Common myeloid progenitor, CD34-positive (primary cell): ENCODE data around the gene KREMEN2.

ENCODE experiments used
- CTCF ChIA-PET: fragments of 350-600 bp; sonication (Branson Sonifier 250); formaldehyde crosslinking; loops from one replicate; lab custom pipeline; 2021; ENCODE audit warnings: antibody characterized with exemption; lab: Charles Lee
- POLR2A ChIA-PET: fragments of 350-600 bp; sonication (Branson Sonifier 250); formaldehyde crosslinking; loops from one replicate; lab custom pipeline; 2021; ENCODE audit warnings: antibody characterized with exemption; lab: Charles Lee
- DNase-seq, 3 donors: peaks; one replicate each; pipeline versions ENCODE4 v3.0.0 to v3.0.0-alpha.2; 2013
- H3K27ac ChIP-seq, 2 experiments: 1 replicate in 1 of 2; 2 replicates in 1 of 2; pipeline ENCODE4 v1.7.0; 2013; ENCODE audit warnings: inconsistent platforms in 2 of 2, low read length in 2 of 2, mild to moderate bottlenecking in 2 of 2, low read depth in 1 of 2, moderate library complexity in 1 of 2; ENCODE audit not compliant: severe bottlenecking in 2 of 2, insufficient read depth in 1 of 2, poor library complexity in 1 of 2
- H3K27me3 ChIP-seq, 5 experiments: replicated peaks in 2 of 5; 1 replicate in 3 of 5; 2 replicates in 2 of 5; pipeline versions ENCODE4 v1.6.1 to v1.7.0; 2013; ENCODE audit warnings: low read length in 4 of 5, mild to moderate bottlenecking in 2 of 5, moderate library complexity in 2 of 5, inconsistent platforms in 1 of 5; ENCODE audit not compliant: insufficient read depth in 5 of 5, control insufficient read depth in 4 of 5
- H3K36me3 ChIP-seq, 4 experiments: 1 replicate in 2 of 4; 2 replicates in 2 of 4; pipeline versions ENCODE4 v1.6.1 to v1.7.0; 2013; ENCODE audit warnings: low read length in 3 of 4, control low read depth in 1 of 4, mild to moderate bottlenecking in 1 of 4; ENCODE audit not compliant: control insufficient read depth in 4 of 4, insufficient read depth in 4 of 4
- H3K4me1 ChIP-seq, 4 experiments: 1 replicate in 3 of 4; 2 replicates in 1 of 4; pipeline versions ENCODE4 v1.6.1 to v1.7.1; 2013; ENCODE audit warnings: low read length in 3 of 4, mild to moderate bottlenecking in 3 of 4, control low read depth in 1 of 4, inconsistent platforms in 1 of 4, moderate library complexity in 1 of 4; ENCODE audit not compliant: control insufficient read depth in 4 of 4, insufficient read depth in 4 of 4; ENCODE audit errors: control extremely low read depth in 1 of 4
- H3K4me3 ChIP-seq, 7 experiments: 1 replicate in 4 of 7; 2 replicates in 3 of 7; pipeline versions ENCODE4 v1.5.1 to v1.7.0; 2013; ENCODE audit warnings: mild to moderate bottlenecking in 7 of 7, low read length in 6 of 7, moderate library complexity in 6 of 7, inconsistent platforms in 2 of 7, low read depth in 2 of 7, control low read depth in 1 of 7; ENCODE audit not compliant: insufficient read depth in 4 of 7, control insufficient read depth in 1 of 7; ENCODE audit errors: extremely low read depth in 1 of 7
- H3K9me3 ChIP-seq, 5 experiments: 1 replicate in 4 of 5; 2 replicates in 1 of 5; pipeline versions ENCODE4 v1.6.1 to v1.7.1; 2013; ENCODE audit warnings: low read length in 4 of 5, mild to moderate bottlenecking in 2 of 5, inconsistent platforms in 1 of 5, low read depth in 1 of 5, moderate library complexity in 1 of 5; ENCODE audit not compliant: control insufficient read depth in 4 of 5, insufficient read depth in 2 of 5; ENCODE audit errors: control extremely low read depth in 1 of 5
- WGBS: methylation state at CpG from one replicate; pipeline ENCODE4 v1.1.5; 2013; ENCODE audit not compliant: insufficient coverage; 5-methylcytosine and 5-hydroxymethylcytosine counted together

KREMEN2 gene

DNA sequence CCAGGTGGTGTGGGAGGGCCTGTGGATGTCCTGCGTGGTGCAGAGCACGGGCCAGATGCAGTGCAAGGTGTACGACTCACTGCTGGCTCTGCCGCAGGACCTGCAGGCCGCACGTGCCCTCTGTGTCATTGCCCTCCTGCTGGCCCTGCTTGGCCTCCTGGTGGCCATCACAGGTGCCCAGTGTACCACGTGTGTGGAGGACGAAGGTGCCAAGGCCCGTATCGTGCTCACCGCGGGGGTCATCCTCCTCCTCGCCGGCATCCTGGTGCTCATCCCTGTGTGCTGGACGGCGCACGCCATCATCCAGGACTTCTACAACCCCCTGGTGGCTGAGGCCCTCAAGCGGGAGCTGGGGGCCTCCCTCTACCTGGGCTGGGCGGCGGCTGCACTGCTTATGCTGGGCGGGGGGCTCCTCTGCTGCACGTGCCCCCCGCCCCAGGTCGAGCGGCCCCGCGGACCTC lies 49.4 kb downstream of the KREMEN2 start:
- WGBS = 93% methylated on average over 26 of the region's 27 CpGs
- peaks cover under 1 to 28% (median 25%) of the 10 kb centered on the region in 4 experiments for H3K4me1 ChIP-seq
- no peaks in the 10 kb centered on the region for H3K36me3 ChIP-seq
- H3K27ac ChIP-seq = no peak overlapping the region
- H3K27me3 ChIP-seq = peaks cover 0 to 4% (median 0%) of the 10 kb centered on the region in 5 experiments
- POLR2A ChIA-PET = no interaction called here
- DNase-seq = no peak
- H3K4me3 ChIP-seq = no peak overlapping the region
- H3K9me3 ChIP-seq = no peaks in the 10 kb centered on the region
- CTCF ChIA-PET = interaction anchor here (1.0 to 2.1 kb wide), 3 partner anchors 9 to 15 kb away, joined by 4 to 15 read pairs (median 6); no protein-coding TSS in a partner anchor

- peaks cover 0 to 27% (median 22%) of the 10 kb centered on the region in 4 experiments for H3K4me1 ChIP-seq
- H3K36me3 ChIP-seq = no peaks in the 10 kb centered on the region
- ChIA-PET POLR2A (no interaction called here), CTCF (interaction anchor here (1.0 to 2.1 kb wide), 2 partner anchors 9 to 15 kb away, joined by 4 to 15 read pairs; no protein-coding TSS in a partner anchor)
- no peak overlapping the region for H3K4me3 ChIP-seq
- no peak overlapping the region for H3K27ac ChIP-seq
- peaks cover 0 to 4% (median 0%) of the 10 kb centered on the region in 5 experiments for H3K27me3 ChIP-seq
- H3K9me3 ChIP-seq = no peaks in the 10 kb centered on the region
- DNase-seq = no peak
- 89% methylated on average over 8 of the region's 12 CpGs for WGBS
Measured at GRCh38 chr16:3013998-3014690, 50.1 kb downstream of the KREMEN2 start.

DNA sequence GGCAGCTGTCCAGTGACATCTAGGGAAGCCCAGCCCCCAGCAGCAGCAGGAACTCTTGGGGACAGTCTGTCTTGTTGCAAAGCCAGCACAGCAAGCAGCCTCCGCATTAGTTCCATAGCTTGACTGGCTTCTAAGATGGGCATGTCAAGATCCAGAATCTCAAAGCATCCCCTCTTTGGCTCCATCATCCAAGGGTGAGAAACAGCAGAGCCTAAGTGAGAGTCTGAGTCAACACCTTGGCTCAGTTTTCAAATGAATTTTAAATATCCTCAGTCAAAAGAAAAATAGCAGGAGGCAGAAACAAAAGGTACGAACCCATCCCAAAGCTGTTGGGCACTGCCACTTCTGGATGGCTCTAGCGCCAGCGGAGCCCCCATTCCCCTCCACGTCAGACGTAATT lies 50.9 kb downstream of the KREMEN2 start:
- Histone ChIP-seq H3K4me1 (peaks cover 0 to 29% (median 22%) of the 10 kb centered on the region in 4 experiments), H3K36me3 (no peaks in the 10 kb centered on the region), H3K27me3 (peaks cover 0 to 4% (median 0%) of the 10 kb centered on the region in 5 experiments), H3K27ac (no peak overlapping the region), H3K9me3 (no peaks in the 10 kb centered on the region), H3K4me3 (no peak overlapping the region)
- DNase-seq = no peak
- ChIA-PET CTCF (interaction anchor here (2.1 kb wide), 1 partner anchor 14 kb away, joined by 15 read pairs; no protein-coding TSS in a partner anchor), POLR2A (interaction anchor here (0.8 kb wide), 1 partner anchor 13 kb away, joined by 3 read pairs; no protein-coding TSS in a partner anchor)
- 94% methylated on average over 6 of the region's 6 CpGs for WGBS

DNA sequence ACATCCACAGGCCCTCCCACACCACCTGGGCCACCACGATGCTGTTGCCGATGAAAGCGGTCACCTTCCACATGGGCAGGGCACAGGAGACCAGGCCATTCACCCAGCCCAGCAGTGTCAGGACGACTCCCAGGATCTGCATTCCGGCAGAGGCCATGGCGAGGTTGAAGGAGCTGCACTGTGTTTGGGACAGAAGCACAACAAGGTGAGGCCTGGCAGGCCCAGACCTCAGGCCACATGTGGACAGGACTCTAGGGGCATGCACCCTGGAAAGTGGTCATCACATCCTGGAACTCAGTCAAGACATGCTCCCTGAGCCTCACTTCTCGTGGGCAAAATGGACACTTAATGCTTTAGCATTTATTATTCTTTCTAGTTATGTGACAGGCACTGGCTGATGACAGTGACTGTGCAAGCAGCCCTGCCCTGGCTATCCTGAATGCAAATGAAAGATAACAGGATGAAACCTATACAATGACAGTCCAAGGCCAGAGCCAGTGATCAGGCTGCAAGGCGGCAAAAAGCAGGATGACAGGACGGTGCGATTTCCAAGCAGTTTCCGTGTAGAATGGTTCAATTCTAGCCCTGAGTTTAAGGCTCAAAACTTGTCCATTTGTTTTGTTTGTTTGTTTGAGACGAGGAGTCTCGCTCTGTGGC lies 51.9 kb downstream of the KREMEN2 start:
- Histone ChIP-seq H3K9me3 (no peaks in the 10 kb centered on the region), H3K4me3 (no peak overlapping the region), H3K4me1 (peaks cover 0 to 35% (median 29%) of the 10 kb centered on the region in 4 experiments), H3K36me3 (no peaks in the 10 kb centered on the region), H3K27me3 (peaks cover 0 to 4% (median 0%) of the 10 kb centered on the region in 5 experiments), H3K27ac (no peak overlapping the region)
- ChIA-PET POLR2A (no interaction called here), CTCF (interaction anchor here (1.8 kb wide), 1 partner anchor 16 kb away, joined by 3 read pairs; no protein-coding TSS in a partner anchor)
- DNase-seq = no peak
- 99% methylated on average over 9 of the region's 13 CpGs for WGBS

DNA sequence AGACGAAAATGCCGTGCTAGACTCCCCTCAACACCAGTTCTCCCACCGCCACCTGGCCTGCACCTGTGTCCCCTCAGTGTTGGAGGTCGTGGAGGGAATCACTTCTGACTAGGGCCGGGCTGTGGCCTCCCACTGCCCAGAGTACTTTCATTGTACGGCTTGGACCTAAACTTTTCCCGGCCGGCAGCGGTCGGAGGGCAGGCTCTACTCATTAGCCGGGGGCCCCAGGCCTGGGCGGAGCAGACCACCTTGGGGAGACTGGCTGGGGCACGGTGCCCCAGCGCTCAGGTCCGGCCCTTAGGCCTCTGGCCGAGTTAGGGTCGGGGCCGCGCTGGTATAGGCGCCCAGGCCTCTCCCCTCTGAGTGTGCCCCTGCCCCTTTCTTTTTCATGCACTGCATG lies 53.3 kb downstream of the KREMEN2 start:
- 99% methylated on average over 13 of the region's 20 CpGs for WGBS
- CTCF ChIA-PET = interaction anchor here (1.8 kb wide), 1 partner anchor 15 kb away, joined by 3 read pairs; no protein-coding TSS in a partner anchor
- Histone ChIP-seq H3K36me3 (no peaks in the 10 kb centered on the region), H3K9me3 (no peaks in the 10 kb centered on the region), H3K27me3 (peaks cover 0 to 2% (median 0%) of the 10 kb centered on the region in 5 experiments), H3K4me3 (no peak overlapping the region), H3K27ac (no peak overlapping the region), H3K4me1 (peaks cover 0 to 44% (median 41%) of the 10 kb centered on the region in 4 experiments)
- DNase-seq = no peak
- POLR2A ChIA-PET = no interaction called here
